GM21423 (cell line): Measurements from ENCODE around the gene ZCRB1.
"Not testable (repeated sequence)": the region's sequence is repeated elsewhere in the genome, so short reads cannot be mapped to it uniquely, and the experiment has no call there.

Source experiments
- ATAC-seq: cut with Tn5 transposase; IDR thresholded peaks from one replicate; pipeline ENCODE4 v1.9.1; 2021; ENCODE audit warnings: mild to moderate bottlenecking, moderate library complexity; ENCODE audit not compliant: unreplicated experiment

The ZCRB1 gene

GRCh38 chr12:42330097-42330496 lies 4.2 kb upstream of the ZCRB1 start:
- ATAC-seq, result not testable (repeated sequence)

- no peak for ATAC-seq
Measured at GRCh38 chr12:42327227-42327590, 1.3 kb upstream of the ZCRB1 start.

- no peak for ATAC-seq
Measured at GRCh38 chr12:42326541-42327226, 790 bp upstream of the ZCRB1 start.

DNA sequence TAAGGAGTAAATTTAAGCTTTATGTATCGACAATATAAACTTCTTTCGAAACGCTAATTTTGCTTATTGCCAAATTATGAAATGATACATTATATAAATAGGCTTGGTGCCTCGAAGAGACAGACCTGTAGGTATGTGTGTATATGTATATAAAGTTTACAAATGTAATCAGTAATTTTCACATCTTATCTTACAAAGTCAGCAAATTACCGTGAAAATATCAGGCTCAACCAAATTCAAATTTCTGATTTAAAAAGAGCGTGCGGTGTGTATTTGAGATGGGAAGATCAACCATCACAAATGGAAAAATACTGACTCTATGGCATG lies 605 bp downstream of the ZCRB1 start:
- ATAC-seq, result no peak

DNA sequence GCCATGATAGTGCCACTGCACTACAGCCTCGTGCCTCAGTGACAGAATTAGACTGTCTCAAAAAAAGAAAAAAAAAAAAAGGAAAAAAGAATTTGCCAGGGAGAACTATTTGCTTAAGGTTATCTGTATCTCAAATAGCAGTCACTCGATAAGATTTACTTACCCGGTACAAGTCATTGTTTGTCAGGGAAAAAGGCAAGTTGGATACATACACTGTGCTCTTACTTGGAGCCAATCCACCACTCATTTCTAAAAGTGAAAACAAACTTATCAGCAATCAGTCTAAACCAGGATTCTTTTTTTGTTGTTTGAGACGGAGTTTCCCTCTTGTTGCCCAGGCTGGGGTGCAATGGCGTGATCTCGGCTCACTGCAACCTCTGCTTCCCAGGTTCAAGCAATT lies 2.0 kb downstream of the ZCRB1 start:
- ATAC-seq, result no peak

GRCh38 chr12:42322567-42322966 lies 3.3 kb downstream of the ZCRB1 start:
- no peak for ATAC-seq

GRCh38 chr12:42320796-42321195 lies 5.1 kb downstream of the ZCRB1 start:
- no peak for ATAC-seq

DNA sequence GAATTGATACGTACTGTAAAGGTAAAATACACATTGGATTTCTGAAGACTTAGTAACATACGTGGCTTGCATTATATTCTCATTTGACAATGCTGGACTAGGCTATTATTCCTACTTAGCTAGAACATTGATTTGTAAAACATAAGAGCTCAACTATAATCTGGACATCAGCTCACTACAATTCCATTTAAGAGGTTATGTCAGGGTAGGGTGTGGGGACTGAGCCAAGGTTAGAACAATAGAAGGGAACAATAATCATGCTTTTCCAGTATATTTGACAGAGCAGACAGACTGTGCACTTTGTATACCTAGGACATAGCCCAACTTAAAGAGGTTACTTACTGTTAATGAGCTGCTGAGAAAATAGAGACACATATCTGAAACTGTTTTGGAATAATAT lies 10.8 kb downstream of the ZCRB1 start:
- no peak for ATAC-seq

DNA sequence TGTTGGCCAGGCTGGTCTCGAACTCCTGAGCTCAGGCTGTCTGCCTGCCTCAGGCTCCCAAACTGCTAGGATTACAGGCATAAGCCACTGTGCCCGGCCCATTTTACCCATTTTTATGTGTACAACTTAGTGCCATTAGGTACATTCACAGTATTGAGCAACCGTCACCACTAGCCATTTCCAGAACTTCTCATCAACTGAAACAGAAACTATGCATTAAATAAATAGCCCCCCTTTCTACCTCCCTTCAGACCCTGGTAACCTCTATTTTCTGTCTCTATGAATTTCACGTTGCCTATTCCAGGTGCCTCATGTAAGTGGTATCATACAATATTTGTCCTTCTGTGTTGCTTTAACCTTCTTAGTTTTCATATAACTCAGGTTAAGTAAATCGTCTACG lies 15.9 kb downstream of the ZCRB1 start:
- no peak for ATAC-seq

- ATAC-seq, result no peak
Measured at GRCh38 chr12:42308390-42308789, 17.5 kb downstream of the ZCRB1 start.

DNA sequence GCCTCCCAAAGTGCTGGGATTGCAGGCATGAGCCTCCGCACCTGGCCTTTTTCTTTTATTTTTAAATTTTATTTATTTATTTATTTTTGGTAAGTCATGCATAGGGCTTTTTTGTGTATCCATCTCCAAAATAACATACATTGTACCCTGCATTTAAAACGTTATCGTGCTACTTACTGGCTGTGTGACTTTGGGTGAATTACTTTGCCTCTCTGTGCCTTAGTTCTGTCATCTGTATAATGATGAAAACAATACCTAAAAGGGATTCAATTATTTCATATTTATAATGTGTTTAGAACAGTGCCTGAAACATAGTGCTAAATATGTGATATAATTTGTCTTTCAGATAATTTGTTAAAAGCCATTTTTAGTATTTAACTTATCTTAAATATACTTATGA lies 19.6 kb downstream of the ZCRB1 start:
- no peak for ATAC-seq

GRCh38 chr12:42299392-42300308 lies 26.2 kb downstream of the ZCRB1 start:
- peak; percentile 80 for ATAC-seq

- no peak for ATAC-seq
Measured at GRCh38 chr12:42298887-42299286, 27.0 kb downstream of the ZCRB1 start.

DNA sequence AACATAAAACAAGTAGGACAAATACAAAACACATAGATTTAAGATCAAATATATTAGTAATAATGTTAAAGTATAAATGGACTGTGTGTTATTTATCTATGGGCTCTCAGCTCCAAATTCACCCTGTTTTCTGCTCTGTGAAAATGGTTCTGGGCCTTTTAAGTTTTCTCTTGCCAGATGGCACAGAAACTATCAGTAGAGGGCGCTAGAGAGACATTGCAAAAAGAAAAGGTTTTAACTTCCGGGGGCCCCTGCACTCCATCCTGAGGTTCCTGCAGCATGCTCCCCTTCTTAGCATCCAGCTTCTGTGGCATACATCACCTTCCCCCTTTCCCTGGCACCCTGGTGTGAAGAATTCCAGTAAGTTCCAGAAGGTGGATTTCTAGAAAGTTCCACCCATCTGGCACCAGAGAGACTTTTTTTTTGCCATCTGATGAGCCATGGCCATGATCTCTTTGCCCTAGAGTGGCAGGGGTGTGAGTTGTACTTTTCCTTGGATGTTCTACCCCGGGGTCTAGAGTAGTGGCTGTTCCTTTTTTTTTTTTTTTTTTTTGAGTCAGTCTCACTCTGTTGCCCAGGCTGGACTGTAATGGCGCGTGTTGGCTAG lies 29.3 kb downstream of the ZCRB1 start:
- ATAC-seq, result no peak

DNA sequence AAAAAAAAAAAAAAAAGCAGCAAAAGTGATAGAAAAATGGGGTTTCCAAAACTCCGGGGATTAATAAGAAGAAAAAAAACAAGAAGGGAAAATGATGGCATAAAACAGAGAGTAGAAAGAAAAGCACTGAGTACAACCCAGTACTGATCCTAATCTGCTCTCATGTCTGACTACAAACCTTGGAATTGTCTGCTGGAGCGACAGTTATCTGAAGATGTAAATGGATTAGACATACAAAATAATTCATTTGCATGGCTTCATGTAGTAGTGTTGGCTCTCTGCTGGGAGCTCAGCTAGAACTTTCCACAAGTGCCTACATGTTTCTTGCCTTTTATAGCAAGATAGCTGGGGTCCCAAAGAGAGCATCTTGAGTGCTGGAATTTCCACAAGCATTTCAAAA lies 34.2 kb downstream of the ZCRB1 start:
- ATAC-seq, result no peak

DNA sequence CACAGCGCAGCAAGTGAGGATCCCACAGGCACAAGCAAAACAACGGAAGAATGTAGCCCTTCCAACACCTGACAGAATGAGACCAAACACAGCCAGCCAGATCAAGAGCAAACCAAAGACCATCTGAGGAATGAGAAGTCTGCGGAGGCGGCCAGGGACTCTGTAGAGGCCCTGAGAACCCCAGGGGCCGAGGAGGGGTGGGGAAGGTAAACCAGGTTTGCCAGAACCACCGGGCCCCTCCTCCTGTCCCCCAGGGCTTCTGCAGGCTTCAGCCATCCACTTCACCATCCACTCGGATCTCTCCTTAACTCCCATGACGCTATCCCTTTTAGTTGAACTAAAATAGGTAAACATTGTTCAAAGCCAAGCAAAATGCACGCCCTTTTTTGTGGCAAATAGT lies 37.4 kb downstream of the ZCRB1 start:
- no peak for ATAC-seq

DNA sequence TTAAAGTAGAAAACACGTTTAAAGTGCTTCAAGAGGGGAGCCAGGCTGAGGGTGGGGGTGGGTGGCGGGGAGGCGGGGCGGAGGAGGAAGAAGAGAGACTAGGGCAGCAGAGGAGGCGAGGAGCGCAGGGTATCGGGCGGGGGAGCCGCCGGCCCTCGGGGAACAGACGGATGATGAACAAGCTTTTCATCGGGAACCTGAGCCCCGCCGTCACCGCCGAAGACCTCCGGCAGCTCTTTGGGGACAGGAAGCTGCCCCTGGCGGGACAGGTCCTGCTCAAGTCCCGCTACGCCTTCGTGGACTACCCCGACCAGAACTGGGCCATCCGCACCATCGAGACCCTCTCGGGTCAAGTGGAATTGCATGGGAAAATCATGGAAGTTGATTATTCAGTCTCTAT lies 39.2 kb downstream of the ZCRB1 start:
- no peak for ATAC-seq

DNA sequence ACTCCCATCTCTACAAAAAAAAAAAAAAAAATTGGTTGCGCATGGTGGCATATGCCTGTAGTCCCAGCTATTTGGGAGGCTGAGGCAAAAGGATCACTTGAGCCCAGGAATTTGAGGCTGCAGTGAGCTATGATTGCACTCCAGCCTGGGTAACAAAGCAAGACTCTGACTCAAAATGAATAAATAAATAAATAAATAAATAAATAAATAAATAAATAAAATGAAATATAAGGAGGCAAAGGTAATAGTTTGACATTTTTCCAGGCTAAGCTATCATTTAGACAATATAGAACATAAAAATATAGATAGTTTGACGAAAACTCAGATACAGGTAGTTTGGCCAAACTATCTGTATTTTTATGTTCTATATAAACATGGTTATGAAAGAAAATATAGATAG lies 40.5 kb downstream of the ZCRB1 start:
- ATAC-seq, result no peak

- ATAC-seq, result no peak
Measured at GRCh38 chr12:42284876-42285275, 41.0 kb downstream of the ZCRB1 start.

DNA sequence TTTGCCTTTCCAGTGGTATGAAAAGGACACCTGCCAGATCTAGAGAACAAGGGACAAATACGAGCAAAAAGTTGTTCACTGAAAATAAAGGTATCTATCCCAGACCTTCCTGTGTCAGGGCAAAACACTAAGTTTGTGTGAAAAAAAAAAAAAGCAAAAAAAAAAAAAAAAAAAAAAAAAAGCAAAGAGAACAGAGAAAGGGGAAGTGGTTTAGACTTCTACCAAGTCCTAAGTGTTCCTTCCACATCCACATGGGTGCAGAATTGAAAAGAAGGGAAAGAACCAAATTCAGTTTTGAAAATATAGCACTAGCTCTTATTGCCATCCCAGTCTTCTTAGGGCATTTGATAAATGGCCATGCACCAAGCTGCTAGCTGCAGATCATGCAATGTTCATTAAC lies 41.7 kb downstream of the ZCRB1 start:
- ATAC-seq, result peak; percentile 42

DNA sequence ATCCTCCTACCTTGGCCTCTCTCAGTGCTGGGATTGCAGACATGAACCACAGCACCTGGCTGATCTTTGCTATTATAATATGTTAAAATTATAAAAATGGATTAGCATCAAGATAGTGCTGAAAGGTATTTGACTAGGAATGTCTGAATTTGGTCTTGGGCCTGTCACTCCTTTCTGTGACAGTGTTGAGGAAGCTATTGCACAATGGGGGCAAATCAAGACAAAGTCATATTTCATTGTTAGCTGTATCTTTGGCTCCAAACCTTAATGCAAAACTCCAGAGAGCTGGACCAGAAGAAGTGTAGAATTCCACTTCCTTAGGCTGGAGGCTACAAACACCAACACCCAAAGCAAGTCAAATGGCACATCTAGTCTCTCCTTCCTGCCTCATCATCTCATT lies 42.2 kb downstream of the ZCRB1 start:
- ATAC-seq, result peak; percentile 24

GRCh38 chr12:42282294-42282693 lies 43.6 kb downstream of the ZCRB1 start:
- ATAC-seq, result no peak
